ENCODE results near the gene SUN3.
"Not testable (repeated sequence)": the region's sequence is repeated elsewhere in the genome, so short reads cannot be mapped to it uniquely, and the experiment has no call there.

Gene SUN3

GRCh38 chr7:48025624-48026023, 3.3 kb downstream of the SUN3 start:
- no peak for DNase-seq

- DNase-seq = no peak
These were observed 11.2 kb downstream of the SUN3 start for GRCh38 chr7:48017674-48018073.

- DNase-seq = no peak
These were observed 12.3 kb downstream of the SUN3 start for GRCh38 chr7:48016641-48017040.

- DNase-seq = no peak
These were observed 17.0 kb downstream of the SUN3 start for GRCh38 chr7:48011951-48012350.

- no peak for DNase-seq
These were observed 17.6 kb downstream of the SUN3 start for GRCh38 chr7:48011323-48011722.

GRCh38 chr7:48009954-48010353, 19.0 kb downstream of the SUN3 start:
- no peak for DNase-seq

- DNase-seq = no peak
These were observed 19.6 kb downstream of the SUN3 start for GRCh38 chr7:48009257-48009656.

GRCh38 chr7:48006866-48007265, 22.0 kb downstream of the SUN3 start:
- DNase-seq = no peak

- DNase-seq = no peak
These were observed 24.3 kb downstream of the SUN3 start for GRCh38 chr7:48004638-48005037.

GRCh38 chr7:48004032-48004431, 24.9 kb downstream of the SUN3 start:
- no peak for DNase-seq

GRCh38 chr7:48000164-48000563, 28.7 kb downstream of the SUN3 start:
- not testable (repeated sequence) for DNase-seq

GRCh38 chr7:47999413-47999812, 29.5 kb downstream of the SUN3 start:
- DNase-seq = no peak

GRCh38 chr7:47992446-47992845, 36.5 kb downstream of the SUN3 start:
- no peak for DNase-seq

- peak; percentile 77 for DNase-seq
These were observed 37.1 kb downstream of the SUN3 start for GRCh38 chr7:47991741-47992311.

GRCh38 chr7:47991270-47991669, 37.6 kb downstream of the SUN3 start:
- no peak for DNase-seq

GRCh38 chr7:47990592-47990991, 38.3 kb downstream of the SUN3 start:
- DNase-seq = no peak

GRCh38 chr7:47989607-47990400, 39.1 kb downstream of the SUN3 start:
- DNase-seq = not testable (repeated sequence)

GRCh38 chr7:47988496-47989386, 40.2 kb downstream of the SUN3 start:
- no peak for DNase-seq

GRCh38 chr7:47982610-47983009, 46.3 kb downstream of the SUN3 start:
- DNase-seq = no peak

- DNase-seq = not testable (repeated sequence)
These were observed 48.3 kb downstream of the SUN3 start for GRCh38 chr7:47980648-47981047.

GRCh38 chr7:47979832-47980181, 49.1 kb downstream of the SUN3 start:
- no peak for DNase-seq

- DNase-seq = peak; percentile 88
These were observed 49.6 kb downstream of the SUN3 start, which contains the start of gene HUS1 for GRCh38 chr7:47979145-47979831. Gene HUS1, minus strand, starts transcription at chr7:47979615. Its CDS starts 96 bp downstream, at chr7:47979519.

- no peak for DNase-seq
These were observed 50.1 kb downstream of the SUN3 start for GRCh38 chr7:47978790-47979144.

Data from fibroblast of skin of back (primary cell).